Vagina (tissue), 2 donors: ENCODE measurements around the gene PPP2R3B.

Experiments used
- CTCF ChIP-seq, 3 experiments: fragments of 450-650 bp in 2 of 3; fragments of 200-600 bp in 1 of 3; sonication (generic) in 1 of 3; IDR thresholded peaks; one replicate each; pipeline ENCODE4 v1.5.1; 2017 to 2019; ENCODE audit warnings: antibody characterized with exemption in 3 of 3, mild to moderate bottlenecking in 2 of 3, moderate library complexity in 2 of 3
- POLR2AphosphoS5 ChIP-seq, 2 donors: sonication (generic); formaldehyde crosslinking; IDR thresholded peaks; one replicate each; pipeline ENCODE4 v1.9.0; 2017; ENCODE audit warnings: antibody characterized with exemption in 2 of 2, mild to moderate bottlenecking in 2 of 2, low read depth in 1 of 2; ENCODE audit not compliant: insufficient read depth in 1 of 2

GRCh38 chrX:404656-405055 is 17.9 kb upstream of the PPP2R3B start:
- TF ChIP-seq CTCF (IDR thresholded peaks at IDR 0.05): no peak
- TF ChIP-seq POLR2AphosphoS5 (IDR thresholded peaks at IDR 0.05; ENCODE audit: insufficient read depth in 1 of 2, low read depth in 1 of 2): no peak
